Neural crest cell (in vitro differentiated cells): ENCODE data around the gene RPAIN. TPM values are rescaled to one million over a fixed set of nuclear protein-coding genes. Genes with fewer than 3 reads are reported as not detected.
"Not testable (repeated sequence)": the region's sequence is repeated elsewhere in the genome, so short reads cannot be mapped to it uniquely, and the experiment has no call there.

ENCODE experiments used
- DNase-seq: peaks from one replicate; pipeline ENCODE4 v3.0.0; 2021; ENCODE audit warnings: low read depth, mixed read lengths, low spot score
- H3K27ac Mint-ChIP-seq: one replicate; pipeline ENCODE4 v1.8.0; 2021; ENCODE audit warnings: mild to moderate bottlenecking, mixed read lengths; ENCODE audit not compliant: unreplicated experiment
- H3K27me3 Mint-ChIP-seq: 2 replicates; pipeline ENCODE4 v1.8.0; 2021; ENCODE audit warnings: low read depth, mild to moderate bottlenecking, mixed read lengths
- H3K36me3 Mint-ChIP-seq: 2 replicates; pipeline ENCODE4 v1.8.0; 2021; ENCODE audit warnings: low read depth, mild to moderate bottlenecking, mixed read lengths
- H3K4me1 Mint-ChIP-seq: 2 replicates; pipeline ENCODE4 v1.8.0; 2021; ENCODE audit warnings: mixed read lengths
- H3K4me3 Mint-ChIP-seq: one replicate; pipeline ENCODE4 v1.8.0; 2021; ENCODE audit warnings: mild to moderate bottlenecking, mixed read lengths
- H3K9me3 Mint-ChIP-seq: 2 replicates; pipeline ENCODE4 v1.8.0; 2021; ENCODE audit warnings: mixed read lengths
- CTCF ChIP-seq: fragments of 200-600 bp; sonication (generic); conservative IDR thresholded peaks from 2 replicates; pipeline ENCODE4 v1.5.0; 2021; ENCODE audit warnings: antibody characterized with exemption, mild to moderate bottlenecking
- total RNA-seq: library from RNA; stranded (reverse); gene quantifications from 2 replicates; pipeline ENCODE4 v1.2.1, GENCODE V29; 2021

Gene RPAIN
- total RNA-seq, 1 donor from 2014 or later = 103 TPM

- TF ChIP-seq CTCF = no peak
- Mint-ChIP-seq H3K27ac (no peak overlapping the region), H3K4me1 (peaks cover 8% of the 10 kb centered on the region), H3K9me3 (no peaks in the 10 kb centered on the region), H3K36me3 (peaks cover 17% of the 10 kb centered on the region), H3K4me3 (peak overlapping the region; percentile 33), H3K27me3 (no peaks in the 10 kb centered on the region)
- no peak for DNase-seq
Observed at GRCh38 chr17:5429191-5429887, 9.4 kb downstream of the RPAIN start.

GRCh38 chr17:5430413-5430999 lies 10.5 kb downstream of the RPAIN start:
- Mint-ChIP-seq H3K27me3 (no peaks in the 10 kb centered on the region), H3K36me3 (peaks cover 17% of the 10 kb centered on the region), H3K4me3 (peak overlapping the region; percentile 3), H3K4me1 (peaks cover 12% of the 10 kb centered on the region), H3K27ac (no peak overlapping the region), H3K9me3 (no peaks in the 10 kb centered on the region)
- no peak for DNase-seq
- TF ChIP-seq CTCF = no peak

GRCh38 chr17:5431234-5431633 lies 11.3 kb downstream of the RPAIN start:
- peaks cover 17% of the 10 kb centered on the region for H3K36me3 Mint-ChIP-seq
- peaks cover 16% of the 10 kb centered on the region for H3K4me1 Mint-ChIP-seq
- not testable (repeated sequence) for H3K27me3 Mint-ChIP-seq, DNase-seq, H3K9me3 Mint-ChIP-seq, H3K27ac Mint-ChIP-seq
- peak overlapping the region; percentile 31 for H3K4me3 Mint-ChIP-seq

- no peak for TF ChIP-seq CTCF
- DNase-seq = no peak
- Mint-ChIP-seq H3K36me3 (peaks cover 17% of the 10 kb centered on the region), H3K9me3 (no peaks in the 10 kb centered on the region), H3K27ac (no peak overlapping the region), H3K4me1 (peaks cover 22% of the 10 kb centered on the region), H3K27me3 (no peaks in the 10 kb centered on the region), H3K4me3 (peak overlapping the region; percentile 47)
Observed at GRCh38 chr17:5431949-5432556, 12.1 kb downstream of the RPAIN start.

GRCh38 chr17:5434984-5435383 lies 15.0 kb downstream of the RPAIN start:
- no peak for TF ChIP-seq CTCF
- Mint-ChIP-seq H3K9me3 (no peaks in the 10 kb centered on the region), H3K36me3 (peaks cover 20% of the 10 kb centered on the region), H3K4me1 (peaks cover 40% of the 10 kb centered on the region), H3K27me3 (no peaks in the 10 kb centered on the region), H3K27ac (no peak overlapping the region), H3K4me3 (peak overlapping the region; percentile 73)
- DNase-seq = no peak

GRCh38 chr17:5435781-5436315 lies 15.9 kb downstream of the RPAIN start:
- not testable (repeated sequence) for H3K27me3 Mint-ChIP-seq, DNase-seq, H3K27ac Mint-ChIP-seq, H3K9me3 Mint-ChIP-seq
- peaks cover 40% of the 10 kb centered on the region for H3K4me1 Mint-ChIP-seq
- H3K36me3 Mint-ChIP-seq = peaks cover 20% of the 10 kb centered on the region
- H3K4me3 Mint-ChIP-seq = peak overlapping the region; percentile 94
